ENCODE measurements around the gene PTPRD.

DNA sequence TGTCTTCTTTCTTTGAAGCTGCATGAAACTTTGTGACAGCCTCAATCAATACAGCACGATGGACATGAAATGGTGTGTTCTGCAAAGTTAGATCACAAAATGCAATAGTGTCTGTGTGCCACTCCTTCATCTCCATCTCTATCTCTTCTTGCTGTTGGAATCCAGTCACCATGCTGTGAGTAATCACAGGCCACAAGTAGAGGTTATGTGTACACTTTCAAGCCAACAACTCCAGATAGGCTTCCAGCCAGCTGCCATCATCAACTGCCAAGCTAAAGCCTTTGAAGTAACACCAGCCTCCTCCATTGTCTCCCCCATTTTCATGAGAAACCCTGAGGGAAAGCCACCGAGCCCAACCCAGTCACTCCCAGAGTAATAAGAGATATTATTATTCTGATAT is 360.6 kb downstream of the PTPRD start:
- TF ChIP-seq SIN3A (IDR thresholded peaks at IDR 0.05; ENCODE audit: borderline replicate concordance, insufficient read depth, low read length) (no peak), TAF1 (IDR thresholded peaks at IDR 0.05; ENCODE audit: borderline replicate concordance, insufficient read depth, low read length) (no peak), REST (IDR thresholded peaks at IDR 0.05; ENCODE audit: insufficient read depth in 1 of 2, low read depth in 2 of 2, low read length in 2 of 2) (no peak), POLR2AphosphoS5 (IDR thresholded peaks at IDR 0.05; ENCODE audit: low read depth, low read length) (no peak), FOXP2 (optimal IDR thresholded peaks at IDR 0.05; ENCODE audit: borderline replicate concordance, extremely low read depth, extremely low read length, insufficient read depth) (no peak)

Data from PFSK-1 (cell line).